ENCODE measurements around the gene CCDC74A. TPM values are rescaled to one million over a fixed set of nuclear protein-coding genes. Genes with fewer than 3 reads are reported as not detected.
"Not testable (repeated sequence)": the region's sequence is repeated elsewhere in the genome, so short reads cannot be mapped to it uniquely, and the experiment has no call there.

Gene CCDC74A
- total RNA-seq, 1 experiment from 2014 or later = 29.9 TPM

DNA sequence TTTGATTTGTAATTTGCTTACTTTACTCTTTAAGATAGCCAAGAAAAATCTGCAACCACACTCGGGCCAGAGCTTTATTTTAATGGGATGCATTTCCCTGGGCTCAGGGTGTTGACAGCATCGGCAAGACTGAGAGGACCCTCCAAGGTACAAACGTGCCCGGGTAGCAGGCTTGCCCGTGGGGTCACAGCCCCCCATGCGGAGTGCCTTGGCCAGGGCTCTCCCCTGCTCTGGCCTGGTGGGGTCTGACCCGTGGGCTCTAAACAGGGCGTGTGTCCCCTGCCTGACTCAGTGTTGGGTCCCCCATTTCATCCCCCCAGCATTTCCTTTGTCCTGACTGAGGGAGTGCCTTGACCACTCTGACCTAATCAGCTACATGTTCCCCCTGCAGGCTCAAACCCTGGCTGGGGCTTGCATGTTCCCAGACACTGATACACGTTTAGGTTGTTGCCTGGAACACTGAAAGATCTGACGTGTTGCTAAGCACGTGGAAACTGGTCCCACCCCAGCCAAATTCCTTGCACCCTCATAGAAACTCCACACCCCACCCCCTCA lies 42.7 kb upstream of the CCDC74A start:
- H3K4me1 ChIP-seq (ENCODE audit: control insufficient read depth, insufficient read depth, low read length); ATAC-seq; H3K4me3 ChIP-seq (ENCODE audit: low read depth in 2 of 2, low read length in 2 of 2); in situ Hi-C loops (cut with HindIII; ENCODE audit: low pct_unique_long_range_greater_than_20kb, low sequenced_read_pairs); POLR2A ChIA-PET; DNase-seq (ENCODE audit: low read depth, low spot score); H3K27me3 ChIP-seq (ENCODE audit: control insufficient read depth, insufficient read depth, low read length); H3K27ac ChIP-seq (ENCODE audit: low read length); intact Hi-C loops (cut with micrococcal nuclease; ENCODE audit: unreplicated experiment); CTCF ChIA-PET; BruUV-seq (replicated peaks); H3K36me3 ChIP-seq (ENCODE audit: control insufficient read depth, insufficient read depth, low read length); H3K9me3 ChIP-seq (ENCODE audit: control insufficient read depth, insufficient read depth, low read depth, low read length): not testable (repeated sequence)

- BruUV-seq (replicated peaks); DNase-seq (ENCODE audit: low read depth, low spot score); H3K4me1 ChIP-seq (ENCODE audit: control insufficient read depth, insufficient read depth, low read length); in situ Hi-C loops (cut with HindIII; ENCODE audit: low pct_unique_long_range_greater_than_20kb, low sequenced_read_pairs); H3K4me3 ChIP-seq (ENCODE audit: low read depth in 2 of 2, low read length in 2 of 2); H3K36me3 ChIP-seq (ENCODE audit: control insufficient read depth, insufficient read depth, low read length); ATAC-seq; H3K27ac ChIP-seq (ENCODE audit: low read length); H3K9me3 ChIP-seq (ENCODE audit: control insufficient read depth, insufficient read depth, low read depth, low read length); intact Hi-C loops (cut with micrococcal nuclease; ENCODE audit: unreplicated experiment); POLR2A ChIA-PET; H3K27me3 ChIP-seq (ENCODE audit: control insufficient read depth, insufficient read depth, low read length): not testable (repeated sequence)
- CTCF ChIA-PET = interaction anchor here (0.7 kb wide), 1 partner anchor 930 kb away, joined by 3 read pairs; no protein-coding TSS in a partner anchor
Measured at GRCh38 chr2:131486201-131486902, 41.3 kb upstream of the CCDC74A start.

GRCh38 chr2:131488306-131489205 lies 39.1 kb upstream of the CCDC74A start:
- BruUV-seq (replicated peaks) = TSS peak; percentile 45
- DNase-seq (ENCODE audit: low read depth, low spot score) (no peak), ATAC-seq (no peak)
- intact Hi-C loops (cut with micrococcal nuclease; ENCODE audit: unreplicated experiment) = no loop called here
- POLR2A ChIA-PET = no interaction called here
- TF ChIP-seq, protein P1, sequence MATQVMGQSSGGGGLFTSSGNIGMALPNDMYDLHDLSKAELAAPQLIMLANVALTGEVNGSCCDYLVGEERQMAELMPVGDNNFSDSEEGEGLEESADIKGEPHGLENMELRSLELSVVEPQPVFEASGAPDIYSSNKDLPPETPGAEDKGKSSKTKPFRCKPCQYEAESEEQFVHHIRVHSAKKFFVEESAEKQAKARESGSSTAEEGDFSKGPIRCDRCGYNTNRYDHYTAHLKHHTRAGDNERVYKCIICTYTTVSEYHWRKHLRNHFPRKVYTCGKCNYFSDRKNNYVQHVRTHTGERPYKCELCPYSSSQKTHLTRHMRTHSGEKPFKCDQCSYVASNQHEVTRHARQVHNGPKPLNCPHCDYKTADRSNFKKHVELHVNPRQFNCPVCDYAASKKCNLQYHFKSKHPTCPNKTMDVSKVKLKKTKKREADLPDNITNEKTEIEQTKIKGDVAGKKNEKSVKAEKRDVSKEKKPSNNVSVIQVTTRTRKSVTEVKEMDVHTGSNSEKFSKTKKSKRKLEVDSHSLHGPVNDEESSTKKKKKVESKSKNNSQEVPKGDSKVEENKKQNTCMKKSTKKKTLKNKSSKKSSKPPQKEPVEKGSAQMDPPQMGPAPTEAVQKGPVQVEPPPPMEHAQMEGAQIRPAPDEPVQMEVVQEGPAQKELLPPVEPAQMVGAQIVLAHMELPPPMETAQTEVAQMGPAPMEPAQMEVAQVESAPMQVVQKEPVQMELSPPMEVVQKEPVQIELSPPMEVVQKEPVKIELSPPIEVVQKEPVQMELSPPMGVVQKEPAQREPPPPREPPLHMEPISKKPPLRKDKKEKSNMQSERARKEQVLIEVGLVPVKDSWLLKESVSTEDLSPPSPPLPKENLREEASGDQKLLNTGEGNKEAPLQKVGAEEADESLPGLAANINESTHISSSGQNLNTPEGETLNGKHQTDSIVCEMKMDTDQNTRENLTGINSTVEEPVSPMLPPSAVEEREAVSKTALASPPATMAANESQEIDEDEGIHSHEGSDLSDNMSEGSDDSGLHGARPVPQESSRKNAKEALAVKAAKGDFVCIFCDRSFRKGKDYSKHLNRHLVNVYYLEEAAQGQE (IDR thresholded peaks at IDR 0.05; ENCODE audit: insufficient read depth in 1 of 2, low read depth in 2 of 2, low read length in 1 of 2) = peak in 1 of 2 experiments; percentile 66; a peak in 1 of 4 replicates
- no peak for TF ChIP-seq POLR2AphosphoS5 (IDR thresholded peaks at IDR 0.05; ENCODE audit: low read depth, low read length)
- TF ChIP-seq TCF7L2 (IDR thresholded peaks at IDR 0.05; ENCODE audit: low read depth, low read length) = no peak
- no peak for TF ChIP-seq SIN3A (IDR thresholded peaks at IDR 0.05; ENCODE audit: borderline replicate concordance, insufficient read depth, low read depth, low read length)
- no peak for TF ChIP-seq CTCF (IDR thresholded peaks at IDR 0.05)
- no peaks in the 10 kb centered on the region for H3K27me3 ChIP-seq (ENCODE audit: control insufficient read depth, insufficient read depth, low read length)
- H3K9me3 ChIP-seq (ENCODE audit: control insufficient read depth, insufficient read depth, low read depth, low read length) = no peaks in the 10 kb centered on the region
- CTCF ChIA-PET = no interaction called here
- in situ Hi-C loops (cut with HindIII; ENCODE audit: low pct_unique_long_range_greater_than_20kb, low sequenced_read_pairs) = no loop called here
- H3K4me1 ChIP-seq (ENCODE audit: control insufficient read depth, insufficient read depth, low read length) = no peaks in the 10 kb centered on the region
- H3K4me3 ChIP-seq (ENCODE audit: low read depth in 2 of 2, low read length in 2 of 2) = no peak overlapping the region
- no peaks in the 10 kb centered on the region; the same call in 1 of the 2 replicates for H3K36me3 ChIP-seq (ENCODE audit: control insufficient read depth, insufficient read depth, low read length)
- H3K27ac ChIP-seq (ENCODE audit: low read length) = no peak overlapping the region

GRCh38 chr2:131490616-131491468 lies 36.8 kb upstream of the CCDC74A start:
- Histone ChIP-seq H3K27ac (ENCODE audit: low read length) (peak overlapping the region; percentile 72), H3K4me3 (ENCODE audit: low read depth in 2 of 2, low read length in 2 of 2) (peak overlapping the region; percentile 65 to 97)
- H3K9me3 ChIP-seq (ENCODE audit: control insufficient read depth, insufficient read depth, low read depth, low read length); BruUV-seq (replicated peaks); H3K27me3 ChIP-seq (ENCODE audit: control insufficient read depth, insufficient read depth, low read length); ATAC-seq; H3K36me3 ChIP-seq (ENCODE audit: control insufficient read depth, insufficient read depth, low read length); CTCF ChIA-PET; intact Hi-C loops (cut with micrococcal nuclease; ENCODE audit: unreplicated experiment); in situ Hi-C loops (cut with HindIII; ENCODE audit: low pct_unique_long_range_greater_than_20kb, low sequenced_read_pairs); POLR2A ChIA-PET; DNase-seq (ENCODE audit: low read depth, low spot score); H3K4me1 ChIP-seq (ENCODE audit: control insufficient read depth, insufficient read depth, low read length): not testable (repeated sequence)
